Ishikawa (cell line): ENCODE results near the gene FOXO3.

ENCODE experiments used
- CEBPB ChIP-seq: IDR thresholded peaks from 2 replicates; pipeline ENCODE4 v1.6.1; 2012
- EGR1 ChIP-seq: IDR thresholded peaks from 2 replicates; pipeline ENCODE4 v1.6.1; 2012
- RAD21 ChIP-seq: IDR thresholded peaks from 2 replicates; pipeline ENCODE4 v1.6.1; 2012; ENCODE audit warnings: low read depth
- TF ChIP-seq, protein P1 (sequence below): IDR thresholded peaks from 2 replicates; pipeline ENCODE4 v1.6.1; 2012

DNA sequence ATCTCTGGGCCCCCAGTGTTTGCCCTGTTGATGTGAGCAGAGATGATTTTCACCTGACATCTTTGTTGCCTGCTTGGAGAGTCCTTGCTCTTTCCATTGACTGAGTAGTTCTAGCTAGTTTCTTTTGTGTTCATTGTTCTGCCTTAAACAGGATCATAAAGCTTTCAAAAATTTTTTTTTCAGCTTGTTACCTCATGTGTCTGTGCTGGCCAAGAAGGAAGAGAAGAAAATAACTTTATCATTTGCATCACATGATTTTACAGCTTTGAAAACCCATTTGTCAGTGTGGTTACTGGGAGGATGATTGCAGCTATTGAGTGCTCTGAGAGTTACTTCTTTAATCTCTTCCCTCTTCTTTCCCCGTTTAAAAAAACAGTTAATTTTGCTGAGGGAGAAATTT, 16.0 kb downstream of the FOXO3 start:
- TF ChIP-seq RAD21 = no peak
- no peak for TF ChIP-seq CEBPB
- TF ChIP-seq, protein P1, sequence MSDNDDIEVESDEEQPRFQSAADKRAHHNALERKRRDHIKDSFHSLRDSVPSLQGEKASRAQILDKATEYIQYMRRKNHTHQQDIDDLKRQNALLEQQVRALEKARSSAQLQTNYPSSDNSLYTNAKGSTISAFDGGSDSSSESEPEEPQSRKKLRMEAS = no peak
- no peak for TF ChIP-seq EGR1
